ENCODE results near the gene SPA17.

The SPA17 gene

GRCh38 chr11:124662106-124662505, 11.6 kb upstream of the SPA17 start:
- no peak for TF ChIP-seq CTCF (IDR thresholded peaks at IDR 0.05)
- H3K4me3 ChIP-seq (ENCODE audit: low read depth in 1 of 2, low read length in 1 of 2): no peak overlapping the region
- H3K9me3 ChIP-seq: no peaks in the 10 kb centered on the region
- no peaks in the 10 kb centered on the region for H3K27me3 ChIP-seq
- H3K4me1 ChIP-seq (ENCODE audit: control insufficient read depth in 1 of 2, insufficient read depth in 1 of 2, low read depth in 1 of 2, low read length in 1 of 2): no peaks in the 10 kb centered on the region
- H3K27ac ChIP-seq: no peak overlapping the region
- H3K36me3 ChIP-seq: no peaks in the 10 kb centered on the region

GRCh38 chr11:124663861-124664260, 9.8 kb upstream of the SPA17 start:
- no peak for TF ChIP-seq CTCF (IDR thresholded peaks at IDR 0.05)
- Histone ChIP-seq H3K9me3 (no peaks in the 10 kb centered on the region), H3K27ac (no peak overlapping the region), H3K4me1 (ENCODE audit: control insufficient read depth in 1 of 2, insufficient read depth in 1 of 2, low read depth in 1 of 2, low read length in 1 of 2) (no peaks in the 10 kb centered on the region), H3K36me3 (no peaks in the 10 kb centered on the region), H3K27me3 (no peaks in the 10 kb centered on the region), H3K4me3 (ENCODE audit: low read depth in 1 of 2, low read length in 1 of 2) (no peak overlapping the region)

- no peak for TF ChIP-seq CTCF (IDR thresholded peaks at IDR 0.05)
Observed at GRCh38 chr11:124667601-124668000, 6.1 kb upstream of the SPA17 start.

GRCh38 chr11:124669193-124669592, 4.5 kb upstream of the SPA17 start:
- Histone ChIP-seq H3K4me3 (ENCODE audit: low read depth in 1 of 2, low read length in 1 of 2) (no peak overlapping the region), H3K4me1 (ENCODE audit: control insufficient read depth in 1 of 2, insufficient read depth in 1 of 2, low read depth in 1 of 2, low read length in 1 of 2) (peaks cover 8 to 11% of the 10 kb centered on the region in 2 experiments), H3K36me3 (no peaks in the 10 kb centered on the region), H3K9me3 (no peaks in the 10 kb centered on the region), H3K27ac (no peak overlapping the region), H3K27me3 (peaks cover 38% of the 10 kb centered on the region)
- peak; percentile 58 for TF ChIP-seq CTCF (IDR thresholded peaks at IDR 0.05)

More at GRCh38 chr11:124667601-124668000, 6.1 kb upstream of the SPA17 start:
- peaks cover 22% of the 10 kb centered on the region for H3K27me3 ChIP-seq
- H3K4me3 ChIP-seq (ENCODE audit: low read depth in 1 of 2, low read length in 1 of 2): no peak overlapping the region
- no peaks in the 10 kb centered on the region for H3K36me3 ChIP-seq
- no peaks in the 10 kb centered on the region for H3K9me3 ChIP-seq
- H3K27ac ChIP-seq: no peak overlapping the region
- H3K4me1 ChIP-seq (ENCODE audit: control insufficient read depth in 1 of 2, insufficient read depth in 1 of 2, low read depth in 1 of 2, low read length in 1 of 2): no peaks in the 10 kb centered on the region

DNA sequence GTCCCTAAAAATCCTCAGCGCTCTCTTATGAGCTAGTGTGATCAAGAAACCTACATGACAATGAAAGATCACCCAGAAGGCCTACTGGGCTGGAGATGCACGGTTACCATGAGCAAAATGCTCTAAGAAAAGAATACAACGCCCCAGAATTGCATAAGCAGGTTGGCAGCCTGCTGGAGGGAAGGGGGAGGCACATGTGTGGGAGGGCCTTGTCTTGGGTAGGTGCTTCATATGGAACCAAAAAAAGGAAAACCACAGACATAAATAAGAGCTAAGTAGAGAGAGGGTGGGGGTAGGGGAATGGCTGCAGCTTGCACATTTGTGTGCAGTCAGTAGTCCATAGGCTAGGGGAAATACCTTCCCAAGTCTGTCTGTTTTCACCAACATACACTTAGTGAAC, 3.0 kb upstream of the SPA17 start:
- no peak for TF ChIP-seq CTCF (IDR thresholded peaks at IDR 0.05)
- Histone ChIP-seq H3K4me1 (ENCODE audit: control insufficient read depth in 1 of 2, insufficient read depth in 1 of 2, low read depth in 1 of 2, low read length in 1 of 2) (peaks cover 11 to 14% of the 10 kb centered on the region in 2 experiments), H3K36me3 (no peaks in the 10 kb centered on the region), H3K27me3 (peaks cover 43% of the 10 kb centered on the region), H3K9me3 (no peaks in the 10 kb centered on the region), H3K27ac (no peak overlapping the region), H3K4me3 (ENCODE audit: low read depth in 1 of 2, low read length in 1 of 2) (no peak overlapping the region)
